SH-SY5Y (cell line): ENCODE results near the gene ADAMTSL1.

Experiments
- GATA2 ChIP-seq: IDR thresholded peaks from 2 replicates; pipeline ENCODE4 v1.6.1; 2011; ENCODE audit warnings: mild to moderate bottlenecking, low read depth, low read length
- GATA3 ChIP-seq: IDR thresholded peaks from 2 replicates; pipeline ENCODE4 v1.6.1; 2011; ENCODE audit warnings: low read depth, mild to moderate bottlenecking, low read length, moderate library complexity

DNA sequence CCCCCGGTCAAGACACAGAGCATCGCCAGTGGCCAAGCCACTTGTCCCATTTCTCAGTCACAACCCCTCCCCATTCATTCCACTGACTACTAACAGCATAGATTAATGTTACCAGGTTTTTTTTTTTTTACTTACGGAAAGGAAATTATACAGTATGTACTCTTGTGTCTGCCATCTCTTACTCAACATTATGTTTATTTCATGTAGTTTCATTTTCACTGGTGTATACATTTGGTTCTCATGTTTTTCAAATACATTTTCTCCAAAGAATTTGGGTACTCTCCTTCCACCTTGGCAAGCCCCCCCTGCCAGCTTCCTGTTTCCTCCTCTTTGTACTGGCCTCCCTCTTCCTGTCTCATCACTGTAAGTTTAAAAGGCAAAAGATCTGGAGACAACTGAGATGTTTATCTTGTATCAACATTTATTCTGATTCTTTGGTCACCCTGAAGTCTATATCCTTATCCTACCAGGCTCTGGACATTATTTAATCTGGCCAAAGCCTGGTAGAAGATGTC is 351.8 kb downstream of the ADAMTSL1 start:
- no peak for TF ChIP-seq GATA2
- TF ChIP-seq GATA3, result no peak
